Measurements from ENCODE around the gene PAQR7.

PAQR7 gene

DNA sequence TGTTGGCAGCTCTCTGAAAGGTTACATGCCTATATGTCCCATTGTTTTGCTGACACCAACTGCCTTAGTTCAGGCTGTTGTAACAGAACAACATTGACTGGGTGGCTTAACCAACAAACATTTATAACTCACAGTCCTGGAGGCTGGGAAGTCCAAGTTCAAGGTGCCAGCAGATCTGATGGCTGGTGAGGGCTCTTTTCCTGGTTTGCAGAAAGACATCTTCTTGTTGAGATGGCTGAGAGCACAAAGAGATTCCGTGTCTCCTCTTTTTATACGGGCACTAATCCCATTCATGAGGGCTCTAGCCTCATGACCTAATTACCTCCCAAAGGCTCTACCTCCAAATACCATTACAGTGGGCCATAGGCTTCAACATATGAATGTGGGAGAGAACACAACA lies 41.0 kb upstream of the PAQR7 start:
- DNase-seq (ENCODE audit: low read depth), result no peak
- H3K4me3 ChIP-seq (ENCODE audit: low read depth, low read length), result no peak overlapping the region
- TF ChIP-seq, protein P1, sequence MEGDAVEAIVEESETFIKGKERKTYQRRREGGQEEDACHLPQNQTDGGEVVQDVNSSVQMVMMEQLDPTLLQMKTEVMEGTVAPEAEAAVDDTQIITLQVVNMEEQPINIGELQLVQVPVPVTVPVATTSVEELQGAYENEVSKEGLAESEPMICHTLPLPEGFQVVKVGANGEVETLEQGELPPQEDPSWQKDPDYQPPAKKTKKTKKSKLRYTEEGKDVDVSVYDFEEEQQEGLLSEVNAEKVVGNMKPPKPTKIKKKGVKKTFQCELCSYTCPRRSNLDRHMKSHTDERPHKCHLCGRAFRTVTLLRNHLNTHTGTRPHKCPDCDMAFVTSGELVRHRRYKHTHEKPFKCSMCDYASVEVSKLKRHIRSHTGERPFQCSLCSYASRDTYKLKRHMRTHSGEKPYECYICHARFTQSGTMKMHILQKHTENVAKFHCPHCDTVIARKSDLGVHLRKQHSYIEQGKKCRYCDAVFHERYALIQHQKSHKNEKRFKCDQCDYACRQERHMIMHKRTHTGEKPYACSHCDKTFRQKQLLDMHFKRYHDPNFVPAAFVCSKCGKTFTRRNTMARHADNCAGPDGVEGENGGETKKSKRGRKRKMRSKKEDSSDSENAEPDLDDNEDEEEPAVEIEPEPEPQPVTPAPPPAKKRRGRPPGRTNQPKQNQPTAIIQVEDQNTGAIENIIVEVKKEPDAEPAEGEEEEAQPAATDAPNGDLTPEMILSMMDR (IDR thresholded peaks at IDR 0.05; ENCODE audit: low read depth, low read length, missing control alignments), result no peak

DNA sequence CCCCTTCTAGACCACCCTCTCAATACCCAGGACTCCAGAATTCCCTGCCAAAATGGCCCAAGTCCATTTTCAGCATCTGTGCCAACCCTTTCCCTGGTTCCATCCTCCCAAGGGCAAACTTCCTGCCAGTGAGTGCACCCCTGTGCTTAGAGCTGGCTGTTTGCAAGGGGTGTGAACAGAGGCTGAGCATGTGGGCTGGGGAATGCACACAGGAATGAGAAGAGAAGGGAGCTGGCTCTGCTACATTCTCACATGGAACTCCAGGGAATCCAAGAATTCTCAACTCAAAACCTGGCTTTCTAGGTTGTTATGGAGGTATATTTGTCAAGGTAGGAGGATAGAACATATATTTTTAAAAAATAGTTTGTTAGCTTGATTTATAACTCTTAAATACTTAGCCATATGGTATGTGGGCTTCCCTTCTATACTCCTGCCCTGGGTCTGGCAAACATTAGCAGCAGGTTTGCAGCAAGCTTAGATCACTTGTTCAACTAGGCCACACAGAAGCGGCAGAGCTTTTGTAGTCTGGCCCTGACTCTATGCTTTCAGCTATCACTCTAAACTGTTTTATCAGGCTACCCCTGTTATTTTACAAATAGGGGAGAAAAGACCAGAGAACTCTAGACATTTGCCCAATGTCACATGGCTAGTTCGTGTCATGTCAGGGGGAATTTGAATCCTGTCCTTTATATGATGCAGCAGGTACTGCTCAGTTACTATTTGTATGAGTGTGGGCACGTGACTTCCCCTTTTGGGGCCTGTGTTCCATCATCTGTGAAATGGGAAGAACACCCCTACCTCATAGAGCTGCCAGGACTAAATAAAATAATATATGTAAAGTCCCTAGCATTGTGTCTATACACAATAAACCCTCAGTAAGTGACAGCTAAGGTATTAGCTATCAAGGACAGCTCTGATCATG lies 38.8 kb upstream of the PAQR7 start:
- no peak for DNase-seq (ENCODE audit: low read depth)
- H3K4me3 ChIP-seq (ENCODE audit: low read depth, low read length), result no peak overlapping the region
- TF ChIP-seq, protein P1 (IDR thresholded peaks at IDR 0.05; ENCODE audit: low read depth, low read length, missing control alignments), result no peak

DNA sequence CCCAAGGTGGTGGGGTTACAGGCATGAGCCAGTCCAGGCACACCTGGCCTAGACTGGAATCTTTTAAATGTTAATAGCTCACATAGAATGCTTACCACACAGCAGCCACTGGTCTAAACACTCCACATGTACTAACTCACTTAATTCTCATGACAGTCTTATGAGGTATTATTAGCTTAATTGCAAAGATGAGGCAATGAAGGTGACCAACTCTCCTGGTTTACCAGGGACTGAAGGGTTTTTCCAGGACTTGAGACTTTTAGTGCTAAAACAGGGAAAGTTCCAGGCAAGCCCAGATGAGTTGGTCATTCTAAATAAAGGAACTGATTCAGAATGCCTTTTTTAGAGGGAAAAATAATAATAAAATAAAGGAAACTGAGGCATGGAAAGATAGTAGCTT lies 37.7 kb upstream of the PAQR7 start:
- H3K4me3 ChIP-seq (ENCODE audit: low read depth, low read length), result no peak overlapping the region
- TF ChIP-seq, protein P1 (IDR thresholded peaks at IDR 0.05; ENCODE audit: low read depth, low read length, missing control alignments), result no peak

DNA sequence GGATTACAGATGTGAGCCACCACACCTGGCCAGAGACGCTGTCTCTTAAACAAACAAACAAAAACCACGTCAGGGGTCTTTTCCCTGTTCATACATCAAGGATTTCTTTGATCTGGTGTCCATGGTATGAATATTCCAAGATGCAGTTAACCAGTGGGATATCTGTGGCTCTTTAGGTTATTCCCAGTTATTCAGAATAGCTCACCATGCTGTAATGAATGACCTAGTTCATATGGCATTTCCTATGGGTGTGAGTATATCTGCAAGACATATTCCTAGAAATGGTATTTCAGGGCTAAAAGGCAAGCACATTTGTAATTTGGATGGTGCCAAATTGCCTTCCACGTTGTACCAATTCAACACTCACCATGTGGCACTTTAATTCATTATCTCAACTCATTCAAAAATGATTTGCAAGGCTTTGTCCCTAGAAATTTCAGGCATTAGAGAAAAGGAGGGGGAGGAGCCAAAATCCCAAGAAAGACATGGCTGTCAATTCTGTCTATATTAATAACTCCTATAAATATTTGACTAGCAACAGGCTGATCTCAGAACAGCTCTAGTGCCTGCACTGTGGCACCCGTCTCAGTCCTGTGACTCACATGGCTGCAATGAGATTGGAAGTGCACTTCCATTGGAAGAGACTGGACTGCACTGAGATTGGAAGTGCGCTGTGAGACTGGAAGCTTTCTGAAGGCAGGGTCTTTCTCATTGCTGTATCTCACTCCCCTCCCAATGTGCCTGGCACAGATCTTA lies 36.7 kb upstream of the PAQR7 start:
- DNase-seq (ENCODE audit: low read depth), result no peak
- TF ChIP-seq, protein P1 (IDR thresholded peaks at IDR 0.05; ENCODE audit: low read depth, low read length, missing control alignments), result no peak

More for the DNA sequence above, 37.7 kb upstream of the PAQR7 start:
- DNase-seq (ENCODE audit: low read depth), result no peak

DNA sequence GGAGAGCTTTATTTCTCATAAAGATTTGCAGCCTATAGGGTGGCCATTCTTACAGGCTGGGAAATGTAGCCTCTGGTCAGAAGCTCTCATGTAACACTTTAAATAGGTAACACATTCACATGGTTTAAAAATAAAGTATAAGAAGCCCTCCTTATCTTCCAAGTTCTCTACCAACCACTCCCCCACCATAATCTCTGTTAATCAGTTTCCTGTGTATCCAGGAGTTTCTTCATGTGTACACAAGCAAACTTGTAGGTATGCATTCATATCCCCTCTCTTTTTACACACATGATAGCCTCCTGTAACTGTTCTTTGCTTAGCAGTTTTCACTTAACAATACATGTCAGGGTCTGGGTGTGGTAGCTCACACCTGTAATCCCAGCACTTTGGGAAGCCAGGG lies 35.7 kb upstream of the PAQR7 start:
- DNase-seq (ENCODE audit: low read depth), result no peak
- no peak overlapping the region for H3K4me3 ChIP-seq (ENCODE audit: low read depth, low read length)
- TF ChIP-seq, protein P1 (IDR thresholded peaks at IDR 0.05; ENCODE audit: low read depth, low read length, missing control alignments), result no peak

More for the DNA sequence above, 36.7 kb upstream of the PAQR7 start:
- H3K4me3 ChIP-seq (ENCODE audit: low read depth, low read length), result no peak overlapping the region

DNA sequence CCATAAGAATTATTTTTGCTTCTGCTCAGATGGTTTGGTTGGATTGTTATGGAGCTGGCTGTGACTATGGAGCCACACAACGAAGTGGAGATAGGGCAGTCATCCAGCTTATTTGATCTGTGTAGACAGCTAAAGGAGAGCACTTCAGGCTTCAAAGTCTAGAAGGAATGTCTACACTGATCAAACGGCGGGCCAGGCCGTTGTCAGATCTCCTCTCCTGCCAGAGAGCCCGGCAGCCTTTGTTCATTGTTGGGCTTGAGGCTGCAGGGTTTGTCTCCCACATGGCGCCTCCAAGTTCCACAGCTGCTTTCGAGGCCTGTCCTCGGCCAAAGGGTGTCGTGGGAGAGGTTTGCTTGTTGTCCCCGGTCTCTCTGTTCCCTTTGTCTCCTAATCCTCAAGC lies 33.5 kb upstream of the PAQR7 start:
- DNase-seq (ENCODE audit: low read depth), result no peak
- TF ChIP-seq, protein P1 (IDR thresholded peaks at IDR 0.05; ENCODE audit: low read depth, low read length, missing control alignments), result no peak
- no peak overlapping the region for H3K4me3 ChIP-seq (ENCODE audit: low read depth, low read length)

Data from GM12864 (cell line).